PFSK-1 (cell line): ENCODE data around the gene CD8A.

Experiments
- FOXP2 ChIP-seq: optimal IDR thresholded peaks from 2 replicates; pipeline ENCODE3; 2011; ENCODE audit warnings: borderline replicate concordance, control low read depth, inconsistent platforms; ENCODE audit not compliant: insufficient read depth; ENCODE audit errors: extremely low read length, extremely low read depth
- POLR2AphosphoS5 ChIP-seq: IDR thresholded peaks from 2 replicates; pipeline ENCODE4 v1.6.1; 2012; ENCODE audit warnings: low read depth, mild to moderate bottlenecking, control low read depth, low read length, moderate library complexity
- REST ChIP-seq, 2 experiments: IDR thresholded peaks; 2 replicates each; pipeline versions ENCODE4 v1.6.1 to v1.8.0; 2011 to 2012; ENCODE audit warnings: low read depth in 2 of 2, low read length in 2 of 2, control low read depth in 1 of 2, inconsistent platforms in 1 of 2, mild to moderate bottlenecking in 1 of 2, moderate library complexity in 1 of 2; ENCODE audit not compliant: insufficient read depth in 1 of 2
- SIN3A ChIP-seq: IDR thresholded peaks from 2 replicates; pipeline ENCODE4 v1.6.1; 2012; ENCODE audit warnings: mild to moderate bottlenecking, low read length, moderate library complexity, borderline replicate concordance; ENCODE audit not compliant: insufficient read depth
- TAF1 ChIP-seq: IDR thresholded peaks from 2 replicates; pipeline ENCODE4 v1.6.1; 2012; ENCODE audit warnings: low read length, control low read depth, borderline replicate concordance; ENCODE audit not compliant: insufficient read depth

Gene CD8A

DNA sequence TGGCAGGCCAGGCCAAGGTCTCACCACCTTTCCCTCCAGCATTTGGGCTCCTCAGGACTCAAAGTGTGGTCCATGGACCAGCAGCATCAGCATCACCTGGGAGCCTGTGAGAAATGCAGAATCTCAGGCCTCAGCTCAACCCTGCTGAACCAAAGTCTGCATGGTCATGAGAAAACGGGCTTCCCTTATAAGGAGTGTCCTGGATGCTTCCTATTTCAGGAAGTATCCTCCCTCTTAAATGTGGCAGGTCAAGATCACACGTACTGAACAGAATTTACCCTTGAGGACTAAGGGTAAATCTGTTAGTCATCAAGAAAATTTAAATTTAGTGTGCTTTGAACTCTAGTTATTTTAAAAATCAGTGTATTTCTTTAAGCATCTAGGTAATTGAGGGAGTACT is 11.8 kb downstream of the CD8A start:
- TF ChIP-seq POLR2AphosphoS5 (no peak), REST (IDR thresholded peaks at IDR 0.05; ENCODE audit: insufficient read depth in 1 of 2, low read depth in 2 of 2, low read length in 2 of 2) (no peak), FOXP2 (no peak), SIN3A (no peak), TAF1 (no peak)

GRCh38 chr2:86776532-86776931 is 14.2 kb downstream of the CD8A start:
- TF ChIP-seq FOXP2: no peak
- no peak for TF ChIP-seq POLR2AphosphoS5
- TF ChIP-seq REST (IDR thresholded peaks at IDR 0.05; ENCODE audit: insufficient read depth in 1 of 2, low read depth in 2 of 2, low read length in 2 of 2): no peak
- TF ChIP-seq TAF1: no peak
- no peak for TF ChIP-seq SIN3A

- TF ChIP-seq TAF1 (no peak), FOXP2 (no peak), POLR2AphosphoS5 (no peak), SIN3A (no peak), REST (IDR thresholded peaks at IDR 0.05; ENCODE audit: insufficient read depth in 1 of 2, low read depth in 2 of 2, low read length in 2 of 2) (no peak)
Observed at GRCh38 chr2:86775338-86775737, 15.4 kb downstream of the CD8A start.

DNA sequence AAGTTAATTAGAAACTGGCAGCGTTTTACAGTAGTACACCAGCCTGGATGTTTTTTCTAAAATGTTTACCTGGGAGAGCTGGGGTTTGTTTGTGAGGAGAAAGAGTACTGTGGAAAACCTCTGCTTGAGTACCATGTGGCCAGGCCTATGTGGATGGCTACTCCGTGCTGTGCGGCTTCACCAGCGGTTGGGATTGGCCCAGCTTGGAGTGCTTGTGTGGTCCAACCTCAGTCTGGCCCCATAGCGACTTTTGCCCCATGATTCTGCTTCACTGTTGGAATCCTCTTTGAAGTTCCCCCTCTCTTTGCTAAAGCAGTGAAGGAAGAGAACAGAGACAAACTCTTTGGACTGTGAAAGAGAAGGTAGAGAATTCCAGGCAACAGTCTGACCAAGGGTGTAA is 15.9 kb downstream of the CD8A start:
- no peak for TF ChIP-seq REST (IDR thresholded peaks at IDR 0.05; ENCODE audit: insufficient read depth in 1 of 2, low read depth in 2 of 2, low read length in 2 of 2)
- no peak for TF ChIP-seq SIN3A
- no peak for TF ChIP-seq POLR2AphosphoS5
- no peak for TF ChIP-seq TAF1
- no peak for TF ChIP-seq FOXP2

DNA sequence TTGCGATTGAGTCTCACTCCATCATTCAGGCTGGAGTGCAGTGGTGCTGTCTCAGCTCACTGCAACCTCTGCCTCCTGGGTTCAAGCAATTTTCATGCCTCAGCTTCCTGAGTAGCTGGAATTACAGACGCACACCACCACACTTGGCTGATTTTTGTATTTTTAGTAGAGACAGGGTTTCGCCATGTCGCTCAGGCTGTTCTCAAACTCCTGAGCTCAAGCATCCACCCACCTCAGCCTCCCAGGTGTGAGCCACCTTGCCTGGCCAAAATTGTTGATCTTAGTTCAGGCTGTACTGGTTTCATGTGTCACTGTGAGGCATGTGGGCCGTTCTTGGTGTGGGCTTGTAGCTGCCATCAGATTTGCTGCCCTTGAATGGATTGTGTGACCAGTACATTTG is 18.1 kb downstream of the CD8A start:
- TF ChIP-seq REST (IDR thresholded peaks at IDR 0.05; ENCODE audit: insufficient read depth in 1 of 2, low read depth in 2 of 2, low read length in 2 of 2): no peak
- no peak for TF ChIP-seq SIN3A
